Keratinocyte (primary cell): Measurements from ENCODE around the gene TRIM28.

ENCODE experiments used
- CTCF ChIP-seq, 3 experiments: IDR thresholded peaks in 1 of 3; conservative IDR thresholded peaks in 1 of 3; optimal IDR thresholded peaks in 1 of 3; 2 replicates in 2 of 3; 3 replicates in 1 of 3; pipeline versions ENCODE3 to v1.5.1; 2011; ENCODE audit warnings: low read length in 3 of 3, mild to moderate bottlenecking in 3 of 3, moderate library complexity in 2 of 3, control low read depth in 1 of 3, inconsistent platforms in 1 of 3; ENCODE audit not compliant: insufficient read depth in 2 of 3; ENCODE audit errors: extremely low read depth in 1 of 3
- EZH2 ChIP-seq: IDR thresholded peaks from one replicate; pipeline ENCODE4 v1.6.1; 2012; ENCODE audit warnings: inconsistent platforms, mild to moderate bottlenecking, low read length, moderate library complexity

- TF ChIP-seq CTCF (optimal IDR thresholded peaks at IDR 0.05 in 1 of 3, IDR thresholded peaks at IDR 0.05 in 1 of 3, conservative IDR thresholded peaks at IDR 0.05 in 1 of 3; ENCODE audit: extremely low read depth in 1 of 3, insufficient read depth in 2 of 3, low read length in 3 of 3) (no peak), EZH2 (no peak)
These were observed 8.0 kb upstream of the TRIM28 start for GRCh38 chr19:58535857-58536256.
